CD8-positive, alpha-beta memory T cell (primary cell): ENCODE data around the gene PSMA8. TPM values are rescaled to one million over a fixed set of nuclear protein-coding genes. Genes with fewer than 3 reads are reported as not detected.
"Not testable (repeated sequence)": the region's sequence is repeated elsewhere in the genome, so short reads cannot be mapped to it uniquely, and the experiment has no call there.

Experiments used
- CTCF ChIA-PET: fragments of 350-600 bp; sonication (Branson Sonifier 250); formaldehyde crosslinking; loops from one replicate; lab custom pipeline; 2021; ENCODE audit warnings: antibody characterized with exemption; lab: Charles Lee
- POLR2A ChIA-PET: fragments of 350-600 bp; sonication (Branson Sonifier 250); formaldehyde crosslinking; loops from one replicate; lab custom pipeline; 2021; ENCODE audit warnings: antibody characterized with exemption; lab: Charles Lee
- DNase-seq, 5 donors: peaks; one replicate each; pipeline versions ENCODE4 v3.0.0 to v3.0.0-alpha.2; 2020 to 2022; ENCODE audit warnings: mixed read lengths in 1 of 5
- H3K27ac ChIP-seq: one replicate; pipeline ENCODE4 v1.7.0; 2013; ENCODE audit warnings: low read depth, mild to moderate bottlenecking, low read length, moderate library complexity
- H3K27me3 ChIP-seq: 2 replicates; pipeline ENCODE4 v1.7.0; 2013; ENCODE audit warnings: low read length, mild to moderate bottlenecking; ENCODE audit not compliant: insufficient read depth, poor library complexity, severe bottlenecking
- H3K36me3 ChIP-seq: 2 replicates; pipeline ENCODE4 v1.7.0; 2013; ENCODE audit warnings: mild to moderate bottlenecking, low read length, moderate library complexity; ENCODE audit not compliant: insufficient read depth
- H3K4me1 ChIP-seq: 2 replicates; pipeline ENCODE4 v1.7.0; 2013; ENCODE audit warnings: mild to moderate bottlenecking, low read length, moderate library complexity; ENCODE audit not compliant: insufficient read depth
- H3K4me3 ChIP-seq: 2 replicates; pipeline ENCODE4 v1.7.0; 2013; ENCODE audit warnings: mild to moderate bottlenecking, low read length
- H3K9me3 ChIP-seq: 2 replicates; pipeline ENCODE4 v1.7.0; 2013; ENCODE audit warnings: mild to moderate bottlenecking, low read length
- H3K27ac Mint-ChIP-seq, 8 donors: one replicate each; pipeline ENCODE4 v1.8.0; 2020 to 2021; ENCODE audit warnings: mixed read lengths in 8 of 8, mild to moderate bottlenecking in 6 of 8, inconsistent platforms in 3 of 8, moderate library complexity in 3 of 8
- H3K27me3 Mint-ChIP-seq, 2 donors: one replicate each; pipeline ENCODE4 v1.8.0; 2020 to 2021; ENCODE audit warnings: mixed read lengths in 2 of 2, mild to moderate bottlenecking in 1 of 2, moderate library complexity in 1 of 2
- H3K36me3 Mint-ChIP-seq, 3 donors: one replicate each; pipeline ENCODE4 v1.8.0; 2020 to 2021; ENCODE audit warnings: mixed read lengths in 3 of 3, inconsistent platforms in 1 of 3, mild to moderate bottlenecking in 1 of 3
- H3K4me1 Mint-ChIP-seq, 3 donors: one replicate each; pipeline ENCODE4 v1.8.0; 2020 to 2021; ENCODE audit warnings: mixed read lengths in 3 of 3, inconsistent platforms in 1 of 3, mild to moderate bottlenecking in 1 of 3
- H3K4me3 Mint-ChIP-seq, 7 donors: one replicate each; pipeline ENCODE4 v1.8.0; 2020 to 2021; ENCODE audit warnings: mixed read lengths in 7 of 7, mild to moderate bottlenecking in 6 of 7, moderate library complexity in 4 of 7, inconsistent platforms in 2 of 7
- H3K9me3 Mint-ChIP-seq, 5 donors: one replicate each; pipeline ENCODE4 v1.8.0; 2020 to 2022; ENCODE audit warnings: mixed read lengths in 5 of 5, mild to moderate bottlenecking in 3 of 5, moderate library complexity in 2 of 5, inconsistent platforms in 1 of 5
- polyA plus RNA-seq: library from polyadenylated mRNA; unstranded; fragments of 300-500 nt; fragmentation: Illumina TruSeq; gene quantifications from one replicate; pipeline ENCODE4 v1.2.3, GENCODE V29; 2021
- total RNA-seq, 2 experiments: library from RNA; stranded (reverse); gene quantifications; one replicate each; pipeline ENCODE4 v1.2.3, GENCODE V29; 2021

Gene PSMA8
- total and polyA plus RNA-seq, 3 experiments from 2014 or later, result 1.4 to 2.1 (median 1.7) TPM

DNA sequence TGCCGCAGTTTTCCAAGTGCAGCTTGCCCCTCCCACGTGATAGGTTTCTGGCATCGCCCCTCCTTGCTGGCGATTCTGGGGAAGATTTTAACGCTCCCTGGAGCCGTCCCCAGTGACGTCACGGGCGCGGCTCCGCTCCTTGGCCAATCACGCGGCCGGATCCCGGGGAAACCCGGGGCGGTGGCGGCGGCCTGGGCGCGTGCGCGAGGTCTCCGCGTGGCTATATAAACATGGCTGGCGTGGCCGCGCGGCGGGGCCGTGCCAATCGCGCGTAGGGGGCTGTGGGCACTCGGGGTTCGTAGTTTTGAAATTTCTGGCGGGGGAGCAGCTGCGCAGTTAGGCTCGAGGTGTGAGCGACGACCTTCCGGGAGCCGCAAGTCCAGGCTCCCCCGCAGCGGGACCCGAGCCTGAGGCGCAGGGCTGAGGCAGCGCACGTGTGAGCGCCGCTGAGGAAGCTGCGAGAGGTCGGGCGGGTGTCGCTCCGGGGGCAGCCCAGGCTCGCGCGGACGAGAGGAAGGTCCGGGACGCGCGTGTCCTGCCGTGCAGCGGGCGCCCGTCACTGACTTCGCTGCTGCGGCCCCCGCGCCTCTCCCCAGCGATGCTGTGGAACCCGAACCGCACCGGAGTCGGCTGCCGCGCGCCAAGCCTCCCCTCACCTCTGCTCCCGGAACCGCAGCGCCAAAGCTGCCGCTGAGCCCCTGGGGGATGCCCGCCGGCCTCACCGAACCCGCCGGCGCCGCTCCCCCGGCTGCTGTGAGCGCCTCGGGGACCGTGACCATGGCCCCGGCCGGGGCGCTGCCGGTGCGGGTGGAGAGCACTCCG, 92.8 kb downstream of the PSMA8 start, which contains the start of gene TAF4B:
Gene TAF4B, plus strand, starts transcription at position 217 of the 822 bp plus-strand sequence. Its CDS starts 489 bp downstream, at position 706.
- CTCF ChIA-PET, result interaction anchor here (2.0 kb wide), 1 partner anchor 9 kb away, joined by 6 read pairs; no protein-coding TSS in a partner anchor
- Histone ChIP-seq H3K36me3 (no peaks in the 10 kb centered on the region), H3K27me3 (no peaks in the 10 kb centered on the region), H3K9me3 (no peaks in the 10 kb centered on the region), H3K4me1 (peaks cover 27% of the 10 kb centered on the region), H3K27ac (peak within 1 kb of the TSS; percentile 63), H3K4me3 (peak within 1 kb of the TSS; percentile 67)
- H3K27me3 Mint-ChIP-seq, result peaks cover 0 to 8% of the 10 kb centered on the region in 2 donors
- H3K4me3 Mint-ChIP-seq, result peak within 1 kb of the TSS; percentile 92 to 98 (median 95)
- H3K27ac Mint-ChIP-seq, result peak within 1 kb of the TSS; percentile 93 to 98 (median 97)
- H3K36me3 Mint-ChIP-seq, result peaks cover 0 to 7% (median 0%) of the 10 kb centered on the region in 3 donors
- DNase-seq, result peak; percentile 84 to 94 (median 91)
- H3K4me1 Mint-ChIP-seq, result peaks cover 25 to 42% (median 30%) of the 10 kb centered on the region in 3 donors
- POLR2A ChIA-PET, result interaction anchor here (0.6 to 2.0 kb wide), 4 partner anchors 37 to 135 kb away, joined by 3 to 7 read pairs (median 4); partner anchors contain the start of gene PSMA8
- H3K9me3 Mint-ChIP-seq, result no peaks in the 10 kb centered on the region

- no peak for DNase-seq
- Histone ChIP-seq H3K4me3 (peak overlapping the region; percentile 67), H3K27ac (peak overlapping the region; percentile 63), H3K27me3 (no peaks in the 10 kb centered on the region), H3K4me1 (peaks cover 27% of the 10 kb centered on the region), H3K36me3 (no peaks in the 10 kb centered on the region), H3K9me3 (no peaks in the 10 kb centered on the region)
- Mint-ChIP-seq H3K27ac (peak overlapping the region; percentile 79 to 95 (median 92)), H3K4me1 (peaks cover 25 to 45% (median 30%) of the 10 kb centered on the region in 3 donors), H3K4me3 (peak overlapping the region; percentile 92 to 98 (median 95)), H3K9me3 (no peaks in the 10 kb centered on the region), H3K27me3 (peaks cover 0 to 6% of the 10 kb centered on the region in 2 donors), H3K36me3 (peaks cover 0 to 7% (median 0%) of the 10 kb centered on the region in 3 donors)
- ChIA-PET POLR2A (interaction anchor here (0.6 to 2.0 kb wide), 4 partner anchors 37 to 136 kb away, joined by 3 to 7 read pairs (median 4); partner anchors contain the start of gene PSMA8), CTCF (interaction anchor here (2.0 kb wide), 1 partner anchor 10 kb away, joined by 6 read pairs; no protein-coding TSS in a partner anchor)
Measured at GRCh38 chr18:26227051-26227670, 93.5 kb downstream of the PSMA8 start.

- Histone ChIP-seq H3K27ac (no peak overlapping the region), H3K4me1 (peaks cover 27% of the 10 kb centered on the region), H3K27me3 (no peaks in the 10 kb centered on the region), H3K36me3 (no peaks in the 10 kb centered on the region), H3K9me3 (no peaks in the 10 kb centered on the region), H3K4me3 (no peak overlapping the region)
- H3K36me3 Mint-ChIP-seq, result peaks cover 0 to 7% (median 0%) of the 10 kb centered on the region in 3 donors
- peaks cover 0 to 3% of the 10 kb centered on the region in 2 donors for H3K27me3 Mint-ChIP-seq
- peaks cover 25 to 54% (median 30%) of the 10 kb centered on the region in 3 donors for H3K4me1 Mint-ChIP-seq
- peak overlapping the region in 5 of 7 donors; percentile 41 to 98 (median 94) for H3K4me3 Mint-ChIP-seq
- peak overlapping the region in 1 of 8 donors; percentile 1 for H3K27ac Mint-ChIP-seq
- ChIA-PET CTCF (no interaction called here), POLR2A (no interaction called here)
- no peak for DNase-seq
- no peaks in the 10 kb centered on the region for H3K9me3 Mint-ChIP-seq
Measured at GRCh38 chr18:26228562-26229260, 95.0 kb downstream of the PSMA8 start.

DNA sequence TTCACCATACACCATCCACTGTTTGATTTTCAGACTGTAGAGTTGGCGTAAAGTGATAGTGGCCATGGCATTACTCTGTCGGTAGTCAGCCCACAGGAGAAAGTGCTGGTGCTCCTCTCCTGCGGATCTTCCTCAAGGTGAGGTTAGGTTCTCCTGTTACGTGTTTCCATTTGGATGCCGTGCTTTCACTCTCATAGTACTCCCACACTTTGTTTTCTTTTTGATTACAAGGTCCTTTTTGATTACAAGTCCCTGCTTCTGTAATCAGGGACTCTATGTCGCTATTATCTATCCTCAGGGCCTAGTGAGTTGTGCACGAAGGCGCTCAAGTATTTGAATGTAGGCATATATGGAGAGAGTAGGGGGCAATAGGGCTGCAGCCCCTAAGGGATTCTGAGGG, 96.8 kb downstream of the PSMA8 start:
- Mint-ChIP-seq H3K4me3 (peak overlapping the region in 1 of 7 donors; percentile 14), H3K9me3 (no peaks in the 10 kb centered on the region), H3K4me1 (peaks cover 27 to 54% (median 32%) of the 10 kb centered on the region in 3 donors), H3K36me3 (peaks cover 0 to 7% (median 0%) of the 10 kb centered on the region in 3 donors), H3K27ac (no peak overlapping the region), H3K27me3 (peaks cover 0 to 3% of the 10 kb centered on the region in 2 donors)
- CTCF ChIA-PET, result no interaction called here
- Histone ChIP-seq H3K27ac (no peak overlapping the region), H3K36me3 (no peaks in the 10 kb centered on the region), H3K9me3 (no peaks in the 10 kb centered on the region), H3K4me3 (no peak overlapping the region), H3K27me3 (no peaks in the 10 kb centered on the region), H3K4me1 (peaks cover 27% of the 10 kb centered on the region)
- POLR2A ChIA-PET, result no interaction called here
- DNase-seq, result no peak

DNA sequence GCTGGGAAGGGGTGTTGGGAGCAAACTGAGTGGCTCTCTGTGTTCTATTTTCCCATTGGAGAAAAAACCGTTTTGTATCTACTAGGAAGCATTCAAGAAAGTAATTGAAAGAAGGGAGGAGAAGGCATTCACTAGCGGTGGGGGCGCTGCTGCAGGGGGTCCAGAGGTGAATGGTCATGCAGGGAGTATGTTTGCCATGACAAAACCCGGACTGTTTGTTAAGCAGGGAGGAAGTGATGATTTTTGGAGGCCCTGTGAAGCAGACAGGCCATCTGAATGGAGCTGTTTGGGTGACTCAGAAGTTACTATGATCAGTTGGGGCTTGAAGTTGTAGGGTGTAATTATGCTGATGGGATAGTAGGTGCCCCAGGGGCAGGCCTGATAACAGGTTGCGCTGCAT, 99.5 kb downstream of the PSMA8 start:
- H3K36me3 Mint-ChIP-seq, result no peaks in the 10 kb centered on the region
- no peaks in the 10 kb centered on the region for H3K27me3 Mint-ChIP-seq
- no peaks in the 10 kb centered on the region for H3K27me3 ChIP-seq
- no peak for DNase-seq
- peak overlapping the region in 2 of 8 donors; percentile 15 to 47 for H3K27ac Mint-ChIP-seq
- peaks cover 10 to 35% (median 14%) of the 10 kb centered on the region in 3 donors for H3K4me1 Mint-ChIP-seq
- H3K9me3 Mint-ChIP-seq, result no peaks in the 10 kb centered on the region
- CTCF ChIA-PET, result no interaction called here
- H3K4me3 Mint-ChIP-seq, result no peak overlapping the region
- H3K4me3 ChIP-seq, result no peak overlapping the region
- H3K9me3 ChIP-seq, result no peaks in the 10 kb centered on the region
- POLR2A ChIA-PET, result no interaction called here
- no peaks in the 10 kb centered on the region for H3K36me3 ChIP-seq
- H3K27ac ChIP-seq, result no peak overlapping the region
- H3K4me1 ChIP-seq, result peaks cover 16% of the 10 kb centered on the region

GRCh38 chr18:26237363-26237762, 103.7 kb downstream of the PSMA8 start:
- Mint-ChIP-seq H3K9me3 (peaks cover 0 to 18% (median 7%) of the 10 kb centered on the region in 5 donors), H3K27ac (peak overlapping the region in 1 of 8 donors; percentile 43), H3K4me1 (peaks cover 4 to 15% (median 11%) of the 10 kb centered on the region in 3 donors), H3K36me3 (peaks cover 0 to 15% (median 0%) of the 10 kb centered on the region in 3 donors)
- H3K27me3 Mint-ChIP-seq, POLR2A ChIA-PET, H3K4me3 Mint-ChIP-seq, H3K27ac ChIP-seq, CTCF ChIA-PET, H3K4me3 ChIP-seq, H3K27me3 ChIP-seq, H3K4me1 ChIP-seq, H3K36me3 ChIP-seq, DNase-seq, H3K9me3 ChIP-seq: not testable (repeated sequence)

DNA sequence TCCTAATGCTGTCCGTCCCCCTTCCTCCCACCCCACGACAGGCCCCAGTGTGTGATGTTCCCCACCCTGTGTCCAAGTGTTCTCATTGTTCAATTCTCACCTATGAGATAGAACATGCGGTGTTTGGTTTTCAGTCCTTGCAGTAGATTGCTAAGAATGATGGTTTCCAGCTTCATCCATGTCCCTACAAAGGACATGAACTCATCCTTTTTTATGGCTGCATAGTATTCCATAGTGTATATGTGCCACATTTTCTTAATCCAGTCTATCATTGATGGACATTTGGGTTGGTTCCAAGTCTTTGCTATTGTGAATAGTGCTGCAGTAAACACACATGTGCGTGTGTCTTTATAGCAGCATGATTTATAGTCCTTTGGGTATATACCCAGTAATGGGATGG, 105.0 kb downstream of the PSMA8 start:
- H3K4me3 ChIP-seq, H3K4me1 ChIP-seq, H3K4me3 Mint-ChIP-seq, DNase-seq, H3K27me3 ChIP-seq, H3K9me3 ChIP-seq, H3K27me3 Mint-ChIP-seq, H3K27ac ChIP-seq, POLR2A ChIA-PET, H3K36me3 ChIP-seq, H3K27ac Mint-ChIP-seq, CTCF ChIA-PET: not testable (repeated sequence)
- Mint-ChIP-seq H3K4me1 (peaks cover 6 to 16% (median 8%) of the 10 kb centered on the region in 3 donors), H3K36me3 (peaks cover 0 to 28% (median 3%) of the 10 kb centered on the region in 3 donors), H3K9me3 (peaks cover 5 to 27% (median 12%) of the 10 kb centered on the region in 5 donors)
